ENCODE measurements around the gene PADI4. TPM values are rescaled to one million over a fixed set of nuclear protein-coding genes. Genes with fewer than 3 reads are reported as not detected.

Gene PADI4
- polyA plus RNA-seq, 1 experiment = not detected

GRCh38 chr1:17363351-17363750, 55.4 kb downstream of the PADI4 start:
- H3K9me3 ChIP-seq (ENCODE audit: control insufficient read depth, insufficient read depth, low read length) = no peaks in the 10 kb centered on the region; the same call in 1 of the 2 replicates
- H3K27ac ChIP-seq (ENCODE audit: low read depth, low read length) = no peak overlapping the region
- no peak overlapping the region for H3K4me3 ChIP-seq (ENCODE audit: low read depth, low read length)
- no peak for DNase-seq (ENCODE audit: low read depth, low spot score)
- TF ChIP-seq CTCF (IDR thresholded peaks at IDR 0.05; ENCODE audit: low read depth, low read length) = no peak
- peaks cover 32% of the 10 kb centered on the region for H3K27me3 ChIP-seq (ENCODE audit: control insufficient read depth, insufficient read depth, low read length)
- ChIA-PET POLR2A (interaction anchor here (0.6 kb wide), 1 partner anchor 115 kb away, joined by 5 read pairs; no protein-coding TSS in a partner anchor), CTCF (interaction anchor here (0.6 kb wide), 1 partner anchor 89 kb away, joined by 3 read pairs; no protein-coding TSS in a partner anchor)

GRCh38 chr1:17363771-17364170, 55.8 kb downstream of the PADI4 start:
- ChIA-PET POLR2A (no interaction called here), CTCF (interaction anchor here (0.6 kb wide), 1 partner anchor 90 kb away, joined by 3 read pairs; no protein-coding TSS in a partner anchor)

GRCh38 chr1:17365293-17365692, 57.3 kb downstream of the PADI4 start:
- Histone ChIP-seq H3K4me3 (ENCODE audit: low read depth, low read length) (no peak overlapping the region), H3K9me3 (ENCODE audit: control insufficient read depth, insufficient read depth, low read length) (no peaks in the 10 kb centered on the region; the same call in 1 of the 2 replicates), H3K27ac (ENCODE audit: low read depth, low read length) (no peak overlapping the region), H3K27me3 (ENCODE audit: control insufficient read depth, insufficient read depth, low read length) (peaks cover 22% of the 10 kb centered on the region)
- ChIA-PET POLR2A (no interaction called here), CTCF (no interaction called here)
- no peak for TF ChIP-seq CTCF (IDR thresholded peaks at IDR 0.05; ENCODE audit: low read depth, low read length)
- no peak for DNase-seq (ENCODE audit: low read depth, low spot score)

More at GRCh38 chr1:17363771-17364170, 55.8 kb downstream of the PADI4 start:
- Histone ChIP-seq H3K4me3 (ENCODE audit: low read depth, low read length) (no peak overlapping the region), H3K27me3 (ENCODE audit: control insufficient read depth, insufficient read depth, low read length) (peaks cover 29% of the 10 kb centered on the region), H3K27ac (ENCODE audit: low read depth, low read length) (no peak overlapping the region), H3K9me3 (ENCODE audit: control insufficient read depth, insufficient read depth, low read length) (no peaks in the 10 kb centered on the region; the same call in 1 of the 2 replicates)
- no peak for TF ChIP-seq CTCF (IDR thresholded peaks at IDR 0.05; ENCODE audit: low read depth, low read length)
- DNase-seq (ENCODE audit: low read depth, low spot score) = no peak

- no peak for TF ChIP-seq CTCF (IDR thresholded peaks at IDR 0.05; ENCODE audit: low read depth, low read length)
- Histone ChIP-seq H3K9me3 (ENCODE audit: control insufficient read depth, insufficient read depth, low read length) (no peaks in the 10 kb centered on the region), H3K27ac (ENCODE audit: low read depth, low read length) (no peak overlapping the region), H3K4me3 (ENCODE audit: low read depth, low read length) (no peak overlapping the region), H3K27me3 (ENCODE audit: control insufficient read depth, insufficient read depth, low read length) (peaks cover 15% of the 10 kb centered on the region)
- CTCF ChIA-PET = no interaction called here
- no peak for DNase-seq (ENCODE audit: low read depth, low spot score)
- POLR2A ChIA-PET = no interaction called here
Observed at GRCh38 chr1:17369466-17369865, 61.5 kb downstream of the PADI4 start.

GRCh38 chr1:17370618-17371017, 62.6 kb downstream of the PADI4 start:
- ChIA-PET CTCF (no interaction called here), POLR2A (no interaction called here)
- DNase-seq (ENCODE audit: low read depth, low spot score) = no peak
- TF ChIP-seq CTCF (IDR thresholded peaks at IDR 0.05; ENCODE audit: low read depth, low read length) = no peak
- peaks cover 20% of the 10 kb centered on the region for H3K27me3 ChIP-seq (ENCODE audit: control insufficient read depth, insufficient read depth, low read length)
- no peaks in the 10 kb centered on the region for H3K9me3 ChIP-seq (ENCODE audit: control insufficient read depth, insufficient read depth, low read length)
- H3K4me3 ChIP-seq (ENCODE audit: low read depth, low read length) = no peak overlapping the region
- H3K27ac ChIP-seq (ENCODE audit: low read depth, low read length) = no peak overlapping the region
